Measurements from ENCODE around the gene CD9.

CD9 gene

GRCh38 chr12:6161124-6161882 lies 38.9 kb upstream of the CD9 start:
- no peak overlapping the region for H2AFZ ChIP-seq (ENCODE audit: low read length)
- no peak overlapping the region for H3K27ac ChIP-seq (ENCODE audit: low read depth, low read length, poor library complexity, severe bottlenecking)
- no peak overlapping the region for H3K4me2 ChIP-seq (ENCODE audit: low read length)
- H3K36me3 ChIP-seq (ENCODE audit: insufficient read depth, low read length), result no peaks in the 10 kb centered on the region
- H3K79me2 ChIP-seq (ENCODE audit: insufficient read depth, low read length), result no peaks in the 10 kb centered on the region
- 0 out of 2 replicates have a peak, but pooled peaks cover 8% of the 10 kb centered on the region for H3K27me3 ChIP-seq (ENCODE audit: insufficient read depth, low read length)
- H3F3A ChIP-seq (ENCODE audit: insufficient read depth, low read length), result no peaks in the 10 kb centered on the region
- H3K9me2 ChIP-seq (ENCODE audit: low read depth, low read length), result no peaks in the 10 kb centered on the region
- no peaks in the 10 kb centered on the region for H3K4me1 ChIP-seq (ENCODE audit: insufficient read depth, low read length, severe bottlenecking)
- no peak overlapping the region for H3K4me3 ChIP-seq (ENCODE audit: low read depth, low read length, poor library complexity, severe bottlenecking)
- TF ChIP-seq CTCF (IDR thresholded peaks at IDR 0.05; ENCODE audit: low read length) (no peak), EZH2 (IDR thresholded peaks at IDR 0.05; ENCODE audit: borderline replicate concordance, low read length) (no peak)
- no peaks in the 10 kb centered on the region for H3K9me3 ChIP-seq (ENCODE audit: low read length)
- no peaks in the 10 kb centered on the region for H4K20me1 ChIP-seq (ENCODE audit: insufficient read depth, low read length)
- H3K9ac ChIP-seq (ENCODE audit: low read length), result no peak overlapping the region

- Histone ChIP-seq H3K79me2 (ENCODE audit: insufficient read depth, low read length) (no peaks in the 10 kb centered on the region), H2AFZ (ENCODE audit: low read length) (no peak overlapping the region), H3K27ac (ENCODE audit: low read depth, low read length, poor library complexity, severe bottlenecking) (no peak overlapping the region), H3K36me3 (ENCODE audit: insufficient read depth, low read length) (no peaks in the 10 kb centered on the region), H3K9me3 (ENCODE audit: low read length) (no peaks in the 10 kb centered on the region), H3K4me2 (ENCODE audit: low read length) (no peak overlapping the region), H3F3A (ENCODE audit: insufficient read depth, low read length) (no peaks in the 10 kb centered on the region), H3K9ac (ENCODE audit: low read length) (no peak overlapping the region), H4K20me1 (ENCODE audit: insufficient read depth, low read length) (no peaks in the 10 kb centered on the region), H3K27me3 (ENCODE audit: insufficient read depth, low read length) (peaks cover 9% of the 10 kb centered on the region), H3K9me2 (ENCODE audit: low read depth, low read length) (no peaks in the 10 kb centered on the region), H3K4me1 (ENCODE audit: insufficient read depth, low read length, severe bottlenecking) (no peaks in the 10 kb centered on the region), H3K4me3 (ENCODE audit: low read depth, low read length, poor library complexity, severe bottlenecking) (no peak overlapping the region)
- TF ChIP-seq CTCF (IDR thresholded peaks at IDR 0.05; ENCODE audit: low read length) (no peak), EZH2 (IDR thresholded peaks at IDR 0.05; ENCODE audit: borderline replicate concordance, low read length) (no peak)
Observed at GRCh38 chr12:6163416-6164060, 36.7 kb upstream of the CD9 start.

- H3K9me2 ChIP-seq (ENCODE audit: low read depth, low read length), result no peaks in the 10 kb centered on the region
- no peak overlapping the region for H3K4me2 ChIP-seq (ENCODE audit: low read length)
- H3K79me2 ChIP-seq (ENCODE audit: insufficient read depth, low read length), result no peaks in the 10 kb centered on the region
- H3K36me3 ChIP-seq (ENCODE audit: insufficient read depth, low read length), result no peaks in the 10 kb centered on the region
- no peaks in the 10 kb centered on the region for H3K9me3 ChIP-seq (ENCODE audit: low read length)
- H3K4me1 ChIP-seq (ENCODE audit: insufficient read depth, low read length, severe bottlenecking), result no peaks in the 10 kb centered on the region
- no peak overlapping the region for H3K27ac ChIP-seq (ENCODE audit: low read depth, low read length, poor library complexity, severe bottlenecking)
- TF ChIP-seq CTCF (IDR thresholded peaks at IDR 0.05; ENCODE audit: low read length), result no peak
- no peak for TF ChIP-seq EZH2 (IDR thresholded peaks at IDR 0.05; ENCODE audit: borderline replicate concordance, low read length)
- H3K9ac ChIP-seq (ENCODE audit: low read length), result no peak overlapping the region
- no peaks in the 10 kb centered on the region for H4K20me1 ChIP-seq (ENCODE audit: insufficient read depth, low read length)
- no peak overlapping the region for H3K4me3 ChIP-seq (ENCODE audit: low read depth, low read length, poor library complexity, severe bottlenecking)
- peaks cover 16% of the 10 kb centered on the region for H3K27me3 ChIP-seq (ENCODE audit: insufficient read depth, low read length)
- no peak overlapping the region for H2AFZ ChIP-seq (ENCODE audit: low read length)
- H3F3A ChIP-seq (ENCODE audit: insufficient read depth, low read length), result no peaks in the 10 kb centered on the region
Observed at GRCh38 chr12:6165395-6165794, 34.8 kb upstream of the CD9 start.

Data from OCI-LY1 (cell line).